ENCODE results near the gene NOTUM.
"Not testable (repeated sequence)": the region's sequence is repeated elsewhere in the genome, so short reads cannot be mapped to it uniquely, and the experiment has no call there.

NOTUM gene

DNA sequence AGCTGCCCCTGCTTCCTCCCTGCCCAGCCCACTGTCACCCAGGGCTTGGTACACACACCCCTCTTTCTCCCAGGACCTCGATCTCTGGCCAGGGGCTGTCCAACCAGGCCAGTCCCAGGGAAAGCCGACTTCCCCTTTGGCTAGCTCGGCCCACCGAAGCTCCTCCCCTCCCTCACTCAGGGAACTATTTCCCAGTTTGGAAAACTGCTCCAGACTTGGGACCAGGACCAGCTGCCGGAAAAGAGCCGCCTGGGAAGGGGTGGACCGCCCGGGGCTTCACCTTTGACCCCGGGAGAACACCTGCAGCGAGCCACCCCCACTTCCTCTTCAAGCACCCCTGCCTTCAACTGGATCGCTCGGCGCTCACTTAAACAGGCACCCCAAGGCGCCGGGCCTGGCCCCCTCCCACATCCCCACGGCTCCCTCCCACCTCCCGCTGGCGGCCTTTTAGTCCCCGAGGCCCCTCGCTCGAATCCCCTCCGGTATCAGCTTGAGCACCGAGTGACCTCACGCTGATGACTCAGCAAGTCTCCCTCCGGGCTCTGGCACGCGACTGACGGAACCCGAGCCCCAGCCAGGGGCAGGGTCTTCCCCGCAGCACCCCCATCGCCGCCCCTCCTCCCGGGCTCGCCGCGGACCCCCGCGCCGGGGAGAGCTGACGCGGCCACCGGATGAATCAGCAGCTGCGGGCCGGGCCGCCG lies 34.4 kb downstream of the NOTUM start:
- in situ Hi-C loops (cut with HindIII; ENCODE audit: low sequenced_read_pairs) = no loop called here

DNA sequence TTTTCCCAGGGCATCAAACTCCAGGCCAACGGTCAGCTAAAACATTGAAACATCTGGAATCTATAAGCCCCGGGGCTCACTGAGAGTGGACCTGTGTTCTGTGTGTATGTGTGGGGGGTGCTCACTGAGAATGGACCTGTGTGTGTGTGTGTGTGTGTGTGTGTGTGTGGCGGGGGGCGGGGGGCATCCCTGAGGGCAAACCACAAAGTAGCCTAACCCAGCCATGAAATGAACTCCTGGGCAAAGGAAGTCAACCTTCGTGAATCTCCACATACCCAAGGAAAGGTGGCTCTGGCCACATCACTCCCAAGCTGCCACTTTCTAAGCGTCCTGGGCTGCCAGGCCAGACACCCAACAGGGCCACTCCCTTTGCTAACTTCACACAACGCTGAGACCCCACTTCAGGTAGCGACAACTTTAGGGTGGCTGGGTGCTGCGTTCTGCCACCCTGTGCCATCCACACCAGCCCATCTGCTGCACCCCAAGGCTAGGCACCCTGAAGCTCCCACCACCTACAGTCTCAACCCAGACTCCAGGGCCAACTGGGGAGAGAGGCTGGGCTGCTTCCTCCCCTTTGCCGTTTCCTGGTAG lies 35.0 kb downstream of the NOTUM start:
- in situ Hi-C loops (cut with HindIII; ENCODE audit: low sequenced_read_pairs) = no loop called here

DNA sequence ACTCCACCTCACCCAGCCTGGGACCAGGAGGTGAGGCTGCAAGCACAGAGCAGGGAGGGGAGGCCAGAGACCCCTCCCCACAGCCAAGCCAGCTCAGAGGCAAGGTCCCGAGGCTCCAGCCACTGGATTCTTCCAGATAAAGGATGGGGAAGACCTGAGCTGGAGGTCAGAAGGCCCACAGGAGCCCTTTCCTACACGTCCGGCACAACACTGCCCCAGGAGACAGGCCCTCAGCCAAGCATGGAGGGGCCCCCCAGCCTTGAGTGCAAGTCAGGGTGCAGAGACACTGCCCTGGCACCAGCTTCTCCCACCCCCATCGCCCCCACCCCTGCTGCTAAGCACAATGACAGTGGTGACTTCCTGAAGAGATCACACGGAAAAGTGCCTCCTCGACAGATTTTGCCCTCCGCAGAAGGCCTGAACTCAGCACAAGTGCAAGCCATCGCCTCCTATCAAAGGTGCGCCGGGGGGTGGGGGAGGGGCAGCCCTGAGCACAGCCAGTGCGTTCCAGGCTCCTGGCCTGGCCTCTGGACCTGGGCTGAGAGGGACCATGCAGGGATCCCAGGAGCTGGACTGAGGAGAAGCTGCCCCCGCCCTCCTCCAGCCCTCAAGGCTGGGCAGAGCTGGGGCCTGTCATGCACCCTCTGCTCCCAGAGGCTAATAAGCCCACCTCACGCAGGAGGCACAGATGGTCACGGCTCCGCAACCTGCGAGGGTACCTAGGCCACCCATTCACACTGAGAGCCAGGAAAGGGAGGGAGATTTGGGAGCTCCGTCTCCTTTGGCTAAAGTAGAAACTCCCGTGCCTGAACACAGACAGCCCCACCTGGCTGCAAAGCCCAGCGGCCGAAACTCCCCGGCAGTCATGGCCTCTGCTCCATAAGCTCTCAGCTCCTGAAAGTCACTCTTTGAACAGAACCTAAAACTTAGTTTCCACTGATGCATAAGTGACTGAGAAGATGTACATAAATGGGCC lies 36.1 kb downstream of the NOTUM start:
- in situ Hi-C loops (cut with HindIII; ENCODE audit: low sequenced_read_pairs) = no loop called here

DNA sequence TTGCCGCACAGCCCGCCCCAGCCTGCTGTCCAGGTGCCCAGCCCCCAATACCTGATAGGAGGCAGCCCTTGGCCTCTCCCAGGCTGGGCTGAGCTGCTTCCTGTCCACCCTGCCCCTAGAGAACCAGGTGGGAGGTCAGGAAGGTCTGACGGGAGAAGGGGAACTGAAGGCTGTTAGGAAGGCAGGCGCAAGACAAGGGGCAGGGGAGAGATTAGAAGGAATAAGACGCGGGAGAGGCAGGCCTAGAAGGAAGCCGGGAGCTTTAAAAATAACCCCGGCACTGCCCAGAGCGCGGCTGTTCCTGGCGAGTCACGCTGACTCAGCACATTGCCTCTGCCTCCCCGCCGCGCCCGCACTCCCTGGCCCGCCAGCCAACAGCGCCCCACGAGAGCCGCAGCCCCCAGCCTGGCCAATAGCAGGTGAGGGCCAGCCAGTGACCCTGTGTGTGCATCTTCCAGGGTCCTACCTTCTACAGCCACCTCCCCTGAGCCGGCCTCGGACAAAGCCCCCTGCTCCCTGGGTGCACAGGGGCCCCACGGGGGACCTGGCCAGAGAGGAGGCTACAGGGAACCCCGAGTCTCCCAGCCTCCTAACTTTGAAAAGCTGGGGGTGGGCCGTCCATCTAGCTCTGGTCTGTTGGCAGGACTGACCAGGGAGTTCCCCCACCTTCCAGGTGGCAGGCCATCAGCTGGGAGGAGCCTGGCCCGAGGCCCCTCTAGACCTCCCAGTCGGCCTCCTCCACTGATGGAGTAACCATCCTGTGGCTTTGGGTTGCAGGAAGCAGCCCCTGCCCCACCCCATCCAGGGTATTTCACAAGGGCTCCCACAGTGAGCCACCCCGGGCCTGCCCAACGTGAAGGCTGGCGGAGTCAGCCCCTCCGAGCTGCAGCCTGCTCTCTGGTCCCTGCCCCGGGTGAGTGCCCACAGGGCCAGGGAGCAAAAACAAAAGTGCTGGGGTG lies 37.4 kb downstream of the NOTUM start:
- in situ Hi-C loops (cut with HindIII; ENCODE audit: low sequenced_read_pairs) = no loop called here

DNA sequence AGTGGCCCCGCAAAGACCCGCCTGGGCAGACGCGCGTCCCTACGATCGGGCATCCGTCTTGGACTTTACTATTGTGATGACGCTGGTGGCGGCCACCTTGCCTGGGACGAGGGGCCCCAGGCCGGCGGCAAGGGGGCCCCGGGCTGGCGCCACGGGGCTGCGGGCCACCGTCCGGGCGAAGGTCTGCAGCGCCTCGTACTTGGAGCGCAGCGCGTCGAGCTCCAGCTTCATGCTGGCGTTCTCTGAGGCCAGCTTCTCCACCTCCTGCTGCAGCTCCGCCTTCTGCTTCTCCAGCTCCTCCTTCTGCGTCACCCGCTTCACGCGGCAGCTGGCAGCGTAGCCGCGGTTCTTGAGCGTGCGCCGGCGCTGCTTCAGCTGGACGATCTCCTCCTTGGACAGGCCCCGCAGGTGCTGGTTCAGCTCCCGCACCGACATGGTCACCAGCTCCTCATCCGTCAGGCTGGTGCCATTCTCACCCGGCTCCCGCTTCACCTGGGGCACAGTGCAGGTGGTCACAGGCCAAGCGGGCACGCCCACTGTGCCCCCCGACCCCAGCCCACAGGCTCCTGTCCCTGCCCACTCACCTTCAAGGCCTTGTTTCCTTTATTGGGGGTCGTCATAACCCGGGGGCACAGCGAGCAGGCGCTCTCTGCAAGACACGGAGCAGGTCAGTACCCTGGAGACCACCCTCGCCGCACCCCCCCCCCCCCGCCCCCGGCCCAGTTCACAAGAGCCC lies 38.3 kb downstream of the NOTUM start:
- in situ Hi-C loops (cut with HindIII; ENCODE audit: low sequenced_read_pairs) = no loop called here

DNA sequence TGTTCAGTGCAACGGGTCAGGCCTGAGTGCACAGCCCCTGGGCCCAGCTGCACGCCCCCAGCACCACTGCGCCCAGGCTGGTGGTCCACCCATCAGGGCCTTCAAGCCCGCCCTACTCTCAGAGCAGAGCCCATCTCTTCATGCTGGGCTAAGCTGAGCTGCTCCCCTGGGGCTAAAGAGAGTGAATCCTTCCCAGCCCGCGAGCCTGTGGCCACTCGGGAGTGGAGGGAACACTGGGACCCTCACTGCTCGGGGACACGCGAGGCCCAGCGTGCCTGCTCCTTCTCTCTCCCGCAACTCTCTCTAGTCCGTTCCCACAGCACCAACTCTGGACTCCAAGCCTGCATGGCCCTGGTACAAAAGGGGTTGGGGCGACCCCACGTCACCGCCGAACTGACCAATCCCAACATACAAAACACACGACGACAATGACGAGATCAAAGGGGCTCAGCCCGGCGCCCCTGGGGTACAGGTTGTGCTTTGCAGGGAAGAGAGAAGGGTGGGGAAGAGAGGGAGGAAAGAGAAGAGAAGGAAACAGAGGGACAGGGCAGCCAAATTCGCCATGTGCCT lies 38.9 kb downstream of the NOTUM start:
- in situ Hi-C loops (cut with HindIII; ENCODE audit: low sequenced_read_pairs) = no loop called here

DNA sequence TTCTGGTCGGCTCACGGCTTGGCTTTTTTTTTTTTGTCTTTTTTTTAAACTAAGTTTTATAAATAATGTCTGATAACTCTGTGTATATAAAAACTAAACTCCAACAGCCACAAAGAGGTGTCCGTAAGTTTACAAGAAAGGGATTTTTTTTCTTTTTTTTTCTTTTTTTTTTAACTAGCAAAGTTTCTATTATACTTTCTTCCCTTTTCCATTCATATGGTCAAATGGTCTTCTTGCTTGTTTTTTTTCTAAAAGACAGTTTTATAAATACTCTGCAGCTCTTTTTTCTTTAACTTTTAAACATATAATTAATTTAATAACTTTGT lies 39.5 kb downstream of the NOTUM start:
- in situ Hi-C loops (cut with HindIII; ENCODE audit: low sequenced_read_pairs) = no loop called here

DNA sequence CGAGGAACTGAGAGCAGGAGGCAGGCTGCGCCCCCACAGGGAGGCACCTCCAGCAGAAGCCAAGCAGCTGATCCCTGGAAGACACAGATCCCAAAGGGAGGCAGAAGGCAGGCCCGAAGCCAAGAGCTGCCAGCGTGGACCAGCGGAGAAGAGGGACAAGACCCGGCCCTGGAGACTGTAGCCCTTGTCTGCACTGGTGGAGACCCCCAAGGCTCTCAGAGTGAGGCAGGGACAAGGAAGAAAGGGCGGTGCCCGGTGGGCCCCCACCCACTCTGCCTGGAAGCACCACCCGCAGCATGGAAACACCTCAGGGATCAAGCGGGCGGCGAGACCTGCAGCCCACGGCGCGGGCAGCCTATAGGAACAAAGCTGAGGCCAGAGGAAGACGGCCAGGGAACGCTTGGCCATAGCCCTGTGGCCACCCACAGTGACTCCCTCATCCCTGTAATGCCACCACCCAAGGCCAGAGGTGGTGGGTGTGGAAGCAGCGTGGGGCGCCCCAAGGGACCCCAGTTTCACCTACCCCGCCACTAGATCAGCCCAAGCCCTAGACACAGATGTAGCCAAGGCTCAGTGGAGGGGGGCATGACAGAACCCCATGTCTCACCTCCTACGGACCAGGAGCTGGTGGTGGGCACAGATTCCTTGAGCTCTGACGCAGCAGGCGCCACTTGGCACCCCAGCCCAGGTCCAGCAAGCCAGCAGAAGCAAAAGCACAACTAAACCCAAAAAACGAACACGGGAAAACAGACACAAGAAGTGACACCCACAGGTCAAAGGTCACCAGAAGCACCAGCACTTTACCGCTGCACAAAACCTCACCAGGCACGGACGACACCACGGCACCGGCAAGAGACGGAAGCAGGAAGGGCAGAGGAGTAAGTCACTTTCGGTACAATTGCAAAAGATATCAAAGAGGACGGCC lies 40.1 kb downstream of the NOTUM start:
- in situ Hi-C loops (cut with HindIII; ENCODE audit: low sequenced_read_pairs) = no loop called here

DNA sequence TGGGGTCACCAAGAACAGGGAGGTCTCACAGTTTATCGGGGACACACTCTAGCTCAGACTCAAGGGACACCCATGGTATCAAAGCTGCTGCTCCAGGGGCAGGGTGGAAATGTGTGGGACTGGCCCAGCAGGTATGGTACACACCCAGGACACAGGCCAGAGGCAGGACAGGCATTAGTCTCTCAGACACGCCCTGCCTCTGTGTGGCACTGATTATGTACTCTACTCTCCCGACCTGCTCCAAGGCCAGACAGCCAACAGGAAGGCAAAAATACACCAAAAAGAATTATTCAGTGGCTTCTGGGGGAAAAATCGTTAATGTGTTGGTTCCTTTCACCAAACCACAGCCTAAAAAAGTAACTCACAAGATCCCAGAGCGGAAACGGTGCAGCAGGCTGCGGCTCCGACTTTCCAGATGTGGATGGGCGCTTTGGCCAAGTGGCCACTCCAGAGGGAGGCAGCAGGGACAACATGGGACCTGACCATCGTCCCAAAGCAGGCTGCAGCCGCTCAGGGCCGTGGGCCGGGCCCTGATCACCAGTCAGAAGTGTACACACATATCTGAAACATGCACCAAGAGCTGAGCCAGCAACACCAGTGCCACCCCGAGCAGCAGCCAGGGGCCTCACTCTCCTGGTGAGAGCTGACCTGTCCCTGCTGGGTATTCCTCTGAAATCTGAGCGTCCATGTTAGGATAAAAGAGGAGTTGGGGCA lies 42.0 kb downstream of the NOTUM start:
- in situ Hi-C loops (cut with HindIII; ENCODE audit: low sequenced_read_pairs) = no loop called here

DNA sequence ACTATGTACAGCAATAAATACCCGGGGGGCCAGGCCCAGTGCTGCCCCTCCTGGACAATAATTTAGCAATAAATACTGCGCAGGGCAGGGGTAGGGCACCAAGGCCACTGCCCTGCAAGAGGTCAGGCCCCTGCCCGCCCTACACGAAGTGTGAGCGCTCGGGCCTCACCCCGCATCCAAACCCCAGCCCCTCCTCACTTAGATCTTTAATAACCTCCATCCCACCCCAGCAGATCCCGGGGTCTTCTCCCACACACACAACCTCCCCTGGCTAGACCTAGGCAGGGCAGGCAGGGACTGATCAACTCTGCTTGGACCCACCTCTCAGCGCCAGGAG lies 42.7 kb downstream of the NOTUM start:
- in situ Hi-C loops (cut with HindIII; ENCODE audit: low sequenced_read_pairs) = not testable (repeated sequence)

DNA sequence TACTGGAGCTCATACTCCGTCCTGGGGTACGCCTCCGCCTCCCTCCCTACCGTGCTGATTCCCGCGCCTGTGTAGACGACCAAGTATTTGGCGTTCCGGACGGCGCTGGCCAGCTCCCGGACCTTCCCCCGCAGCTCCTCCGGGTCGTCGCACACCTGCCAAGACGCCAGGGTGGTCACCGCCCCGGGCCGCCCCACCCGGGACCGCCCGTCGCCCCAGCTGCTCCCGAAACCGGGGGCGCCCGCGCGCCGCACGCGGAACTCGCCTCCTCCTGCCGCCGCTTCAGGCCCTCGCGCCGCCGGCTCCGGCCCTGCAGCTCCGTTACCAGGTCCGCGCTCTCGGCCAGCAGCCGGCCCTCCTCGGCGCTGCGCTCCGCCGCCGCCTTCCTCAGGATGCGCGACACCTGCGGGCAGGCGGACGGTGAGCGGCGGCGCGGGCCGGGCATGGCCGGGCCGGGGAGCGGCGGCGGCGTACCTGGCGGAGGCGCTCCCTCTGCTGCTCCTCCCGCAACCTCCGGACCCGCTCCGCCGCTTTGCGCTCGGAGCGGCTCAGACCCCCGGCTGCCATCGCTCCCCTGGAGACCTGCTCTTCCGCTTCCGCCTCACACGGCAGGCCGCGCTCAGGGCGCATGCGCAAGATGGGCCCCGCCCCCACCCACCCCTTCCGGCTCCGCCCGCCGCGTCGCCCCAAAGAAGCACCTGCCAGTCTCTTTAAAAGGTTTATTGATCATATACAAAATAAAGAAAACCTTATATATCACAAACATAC lies 43.2 kb downstream of the NOTUM start, which contains the start of gene SIRT7:
Gene SIRT7 (minus strand): TSS at position 612 of the 768 bp plus-strand sequence. CDS start 45 bp downstream, at position 567.
- in situ Hi-C loops (cut with HindIII; ENCODE audit: low sequenced_read_pairs) = no loop called here

DNA sequence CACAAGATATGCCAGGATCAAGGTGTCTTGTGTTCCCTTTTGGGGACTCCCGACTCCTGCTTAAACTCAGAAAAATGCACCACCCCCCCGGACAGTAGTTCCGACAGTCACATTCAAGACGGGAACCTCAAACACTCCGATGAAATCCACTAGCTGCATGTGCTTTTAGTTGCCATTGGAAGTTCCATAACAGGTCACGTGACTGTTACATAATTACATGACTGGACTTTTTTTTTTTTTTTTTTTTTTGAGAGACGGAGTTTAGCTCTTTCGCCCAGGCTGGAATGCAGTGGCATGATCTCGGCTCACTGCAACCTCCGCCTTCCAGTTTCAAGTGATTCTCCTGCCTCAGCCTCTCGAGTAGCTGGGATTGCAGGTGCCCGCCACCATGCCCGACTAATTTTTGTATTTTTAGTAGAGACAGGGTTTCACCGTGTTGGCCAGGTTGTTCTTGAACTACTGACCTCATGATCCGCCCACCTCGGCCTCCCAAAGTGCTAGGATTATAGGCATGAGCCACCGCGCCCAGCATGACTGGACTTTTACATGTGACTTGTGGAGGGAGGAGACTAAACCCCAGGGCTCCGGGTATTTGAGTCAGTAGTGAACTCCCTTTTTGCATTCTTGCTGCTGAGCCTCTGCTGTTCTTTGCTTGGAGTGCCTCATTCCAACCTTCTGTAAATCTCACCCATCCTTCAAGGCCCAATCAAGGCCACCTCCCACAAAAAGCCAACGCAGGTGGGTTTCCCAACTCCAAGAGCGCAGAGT lies 44.6 kb downstream of the NOTUM start:
- in situ Hi-C loops (cut with HindIII; ENCODE audit: low sequenced_read_pairs) = no loop called here

DNA sequence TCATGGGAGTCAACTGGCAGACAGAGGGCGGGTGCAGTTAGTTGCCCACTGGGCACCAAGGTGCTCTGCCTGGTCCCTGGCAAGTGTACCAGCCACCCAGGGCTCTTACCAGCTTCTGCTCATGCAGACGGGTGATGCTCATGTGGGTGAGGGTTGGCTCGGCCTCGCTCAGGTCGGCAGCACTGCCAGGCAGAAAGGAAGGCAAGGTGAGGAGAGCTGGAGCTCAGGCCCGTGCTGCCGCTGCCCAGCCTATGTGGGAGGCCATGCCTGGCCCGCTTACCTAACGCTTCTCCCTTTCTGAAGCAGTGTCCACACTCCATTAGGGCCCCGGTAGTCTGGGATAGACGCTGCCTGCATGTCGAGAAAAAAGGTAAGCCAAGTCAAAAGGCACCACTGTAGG lies 45.7 kb downstream of the NOTUM start:
- in situ Hi-C loops (cut with HindIII; ENCODE audit: low sequenced_read_pairs) = no loop called here

DNA sequence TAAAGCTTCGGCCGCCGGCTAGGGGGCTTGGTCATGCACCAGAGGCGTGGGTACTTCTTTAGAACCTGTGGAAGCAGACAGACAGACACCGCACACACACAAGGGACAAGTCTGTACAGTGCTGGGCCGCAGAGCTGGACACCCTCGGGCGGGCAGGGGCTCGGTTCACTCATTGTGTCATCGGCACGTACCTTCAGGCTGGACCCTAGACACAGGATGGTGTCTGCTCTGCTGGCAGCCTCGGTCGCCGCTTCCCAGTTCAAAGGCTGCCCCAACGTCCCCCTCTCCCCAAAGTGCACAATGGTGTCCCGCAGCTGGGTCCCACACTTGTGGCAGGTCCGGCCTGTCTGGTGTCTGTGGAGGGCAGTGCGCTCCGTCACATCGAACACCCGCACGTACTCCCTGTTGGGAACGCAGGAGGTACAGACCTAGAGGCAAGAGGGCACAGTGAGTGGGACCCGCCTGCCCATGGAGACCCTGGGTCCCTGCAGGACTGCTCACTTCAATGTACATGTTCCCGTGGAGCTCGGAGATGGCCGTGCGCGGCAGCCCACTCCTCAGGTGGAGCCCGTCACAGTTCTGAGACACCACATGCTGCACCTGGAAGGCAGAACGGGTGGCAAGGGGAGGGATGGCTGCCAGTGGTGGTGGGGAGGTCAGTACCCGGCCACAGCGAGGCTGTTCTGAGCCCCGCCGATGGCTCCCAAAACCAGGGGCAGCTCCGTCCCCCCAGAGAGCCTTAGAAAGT lies 46.7 kb downstream of the NOTUM start:
- in situ Hi-C loops (cut with HindIII; ENCODE audit: low sequenced_read_pairs) = no loop called here

DNA sequence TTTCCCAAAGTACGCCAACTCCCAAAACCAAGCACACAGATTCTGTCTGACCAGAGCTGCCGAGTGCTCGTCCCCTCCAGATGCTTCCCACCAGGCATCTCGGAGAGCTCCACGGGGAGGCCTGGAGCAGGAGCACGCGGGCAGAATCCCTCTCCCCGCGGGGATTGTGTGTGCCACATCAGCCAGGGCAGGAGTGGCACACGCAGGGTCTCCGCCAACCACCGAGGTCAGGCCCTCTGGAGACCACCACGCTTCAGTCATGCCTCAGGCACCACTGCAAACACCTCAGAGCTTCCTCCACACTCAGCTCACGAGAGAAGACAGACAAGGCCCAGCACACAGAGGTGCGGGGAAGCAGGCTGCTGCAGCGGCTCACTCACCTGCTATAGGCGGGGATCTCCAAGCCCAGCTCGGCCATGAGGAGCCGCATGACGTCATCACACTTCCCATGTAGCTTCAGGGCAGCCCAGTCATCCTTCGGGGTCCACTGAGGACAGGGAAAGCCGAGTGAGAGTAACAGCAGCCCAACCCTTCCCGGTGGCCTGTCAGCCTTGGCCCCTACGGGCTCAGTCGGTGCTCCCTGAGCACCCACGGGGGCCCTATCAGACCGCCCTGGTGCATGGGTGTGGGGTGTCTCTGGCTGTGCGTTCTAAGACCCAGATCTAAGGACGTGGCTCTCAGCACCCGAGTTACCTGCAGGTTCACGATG lies 47.4 kb downstream of the NOTUM start:
- in situ Hi-C loops (cut with HindIII; ENCODE audit: low sequenced_read_pairs) = no loop called here

All from DLD1 (cell line).